Skin of body (tissue), 2 donors: ENCODE measurements around the gene ZBTB38. TPM values are rescaled to one million over a fixed set of nuclear protein-coding genes. Genes with fewer than 3 reads are reported as not detected.

Source experiments
- DNase-seq: peaks from one replicate; lab custom pipeline; 2025; lab: John Stamatoyannopoulos, UW
- total RNA-seq: library from RNA; depleted of rRNA; stranded (reverse); fragments of >200 nt; gene quantifications from one replicate; pipeline ENCODE4 v1.2.3, GENCODE V29; 2014

ZBTB38 gene
- total RNA-seq, 1 donor from 2014 or later, result 58.9 TPM

DNA sequence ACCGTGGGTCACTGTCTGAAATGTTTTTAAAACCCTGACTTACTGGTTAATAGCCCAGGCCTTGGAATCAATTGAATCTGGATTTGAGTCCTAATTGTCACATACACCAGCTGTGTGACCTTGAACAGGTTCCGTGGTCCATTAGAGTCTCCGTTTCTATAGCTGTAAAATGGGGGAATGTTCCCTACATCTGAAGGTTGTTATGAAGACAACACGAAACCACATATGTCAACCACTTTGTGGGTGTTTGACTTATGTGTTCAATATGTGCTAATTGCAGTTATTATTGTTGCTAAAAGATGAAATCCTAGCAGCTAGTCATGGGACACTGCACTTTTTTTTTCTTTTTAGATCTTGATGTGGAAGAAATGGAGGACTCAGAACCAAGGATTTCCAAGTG is 35.3 kb downstream of the ZBTB38 start:
- peak; percentile 54 for DNase-seq

DNA sequence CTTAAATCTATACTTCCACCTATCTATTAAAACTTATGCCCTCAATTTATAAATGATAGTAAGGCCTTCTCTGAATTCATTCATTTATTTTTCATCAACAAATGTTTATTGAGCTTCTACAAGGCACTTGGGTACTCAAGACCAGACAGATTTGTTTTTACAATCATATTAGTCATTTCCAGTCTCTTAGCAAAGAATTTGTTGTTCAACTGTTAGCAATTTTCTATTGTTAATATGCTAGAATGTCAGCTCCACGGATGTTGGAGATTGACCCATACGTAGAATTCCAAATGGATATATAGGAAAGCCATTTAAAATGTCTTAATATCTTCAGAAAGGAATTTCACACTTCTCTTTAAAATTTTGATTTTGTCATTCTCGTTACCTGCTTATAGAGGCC is 36.7 kb downstream of the ZBTB38 start:
- no peak for DNase-seq

DNA sequence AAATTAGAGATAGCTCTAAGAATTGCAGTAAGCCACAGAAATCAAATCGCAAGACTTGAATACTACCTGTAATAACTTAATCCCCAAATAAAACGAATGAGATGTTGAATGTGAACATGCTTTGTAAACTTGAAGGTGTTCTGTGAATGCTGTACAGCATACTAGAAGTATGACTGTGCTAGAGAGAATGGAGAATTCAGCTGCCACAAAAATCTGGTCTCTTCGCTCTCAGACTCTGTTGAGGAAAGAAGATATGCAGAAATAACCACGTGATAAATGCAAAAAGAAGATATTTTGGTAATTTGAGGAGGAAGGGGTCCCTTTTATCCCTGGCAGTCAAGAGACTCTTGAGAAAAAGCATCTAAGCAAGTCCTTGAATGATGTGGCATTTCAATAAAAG is 37.3 kb downstream of the ZBTB38 start:
- no peak for DNase-seq

DNA sequence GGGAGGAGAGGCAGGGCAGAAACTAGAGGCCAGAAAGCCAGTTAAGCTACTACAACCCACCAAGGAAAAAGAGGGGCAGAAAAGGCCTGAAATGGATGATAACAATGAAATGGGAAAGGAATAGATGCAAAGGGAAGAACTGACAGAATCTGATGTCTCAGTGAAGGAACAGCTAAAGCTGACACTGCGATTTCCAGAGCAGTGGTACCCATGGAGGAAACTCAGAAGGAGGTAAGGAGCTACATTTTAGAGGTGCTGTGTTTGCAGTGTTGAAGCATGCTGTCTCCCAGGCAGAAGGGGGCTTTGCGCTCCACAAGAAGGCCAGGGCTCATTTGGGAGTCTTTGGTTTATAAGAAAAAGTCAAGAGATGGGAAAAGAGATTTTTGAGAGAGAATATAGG is 38.0 kb downstream of the ZBTB38 start:
- DNase-seq, result no peak

DNA sequence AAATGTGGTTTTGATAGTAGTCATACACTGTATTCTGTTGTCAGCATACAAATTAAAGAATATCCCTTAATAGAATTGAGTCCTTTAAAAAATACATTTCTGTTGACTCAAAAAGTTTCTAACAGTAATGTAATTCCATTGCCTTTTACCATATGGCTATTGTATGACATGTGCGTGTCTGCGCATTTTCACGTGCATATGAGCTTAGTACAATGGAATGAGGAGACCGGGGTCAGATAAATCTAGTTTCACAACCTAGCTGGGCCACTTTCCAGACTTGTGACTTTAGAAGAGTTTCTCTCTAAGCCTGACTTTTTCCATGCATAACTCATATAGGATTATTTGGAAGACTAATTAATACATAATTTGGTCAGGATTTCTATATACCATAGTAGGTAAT is 38.7 kb downstream of the ZBTB38 start:
- DNase-seq, result peak; percentile 90

DNA sequence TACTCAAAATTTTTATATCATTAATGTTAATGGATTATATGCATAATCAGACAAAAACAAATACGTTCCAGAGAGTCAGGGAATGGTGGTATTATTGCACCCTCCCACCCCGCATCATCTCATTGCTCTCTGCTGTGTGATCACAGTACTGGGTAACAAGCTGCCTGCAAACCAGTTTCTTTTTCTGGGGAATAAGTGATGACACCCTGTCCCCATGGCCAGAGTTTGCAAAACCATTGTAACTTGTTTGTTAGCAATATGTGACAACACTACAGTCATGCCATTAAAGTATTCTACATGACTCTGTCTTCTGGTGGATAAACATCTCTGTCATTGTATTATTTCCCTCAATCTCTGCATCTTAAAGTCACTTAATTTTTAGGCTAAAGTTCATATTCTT is 39.5 kb downstream of the ZBTB38 start:
- DNase-seq, result no peak

DNA sequence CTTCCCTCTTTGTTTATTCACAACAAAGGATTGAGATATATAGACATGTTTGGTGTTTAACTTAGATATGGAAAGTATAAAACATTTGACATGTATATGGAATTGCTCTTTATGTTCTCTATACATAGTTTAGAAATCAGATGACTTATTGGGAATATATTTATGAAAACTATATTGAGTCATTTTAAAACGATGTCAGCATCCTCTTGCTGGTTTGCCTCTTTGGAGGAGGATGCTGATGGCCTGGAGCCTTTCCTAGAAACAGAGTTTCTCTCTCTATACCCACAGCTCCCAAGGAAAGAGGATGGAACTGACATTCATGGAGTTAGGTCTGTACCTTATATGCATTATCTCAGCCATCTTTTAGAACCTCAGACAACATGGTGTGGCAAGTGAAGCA is 40.3 kb downstream of the ZBTB38 start:
- no peak for DNase-seq

DNA sequence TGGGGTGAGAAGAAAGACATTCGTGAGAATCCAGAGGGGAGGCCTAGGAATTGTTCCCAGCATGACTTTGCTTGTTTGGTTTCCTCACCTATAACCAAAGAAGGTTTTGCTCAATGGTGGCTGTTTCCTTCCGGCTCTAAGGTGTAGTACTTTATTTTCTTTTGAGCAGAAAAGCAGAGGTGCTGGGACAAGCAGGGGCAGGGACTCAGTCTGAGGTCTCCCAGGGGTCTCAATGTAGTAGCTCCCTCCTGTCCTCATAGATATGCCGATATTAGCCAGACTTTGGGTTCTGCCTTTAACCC is 41.6 kb downstream of the ZBTB38 start:
- DNase-seq, result no peak

DNA sequence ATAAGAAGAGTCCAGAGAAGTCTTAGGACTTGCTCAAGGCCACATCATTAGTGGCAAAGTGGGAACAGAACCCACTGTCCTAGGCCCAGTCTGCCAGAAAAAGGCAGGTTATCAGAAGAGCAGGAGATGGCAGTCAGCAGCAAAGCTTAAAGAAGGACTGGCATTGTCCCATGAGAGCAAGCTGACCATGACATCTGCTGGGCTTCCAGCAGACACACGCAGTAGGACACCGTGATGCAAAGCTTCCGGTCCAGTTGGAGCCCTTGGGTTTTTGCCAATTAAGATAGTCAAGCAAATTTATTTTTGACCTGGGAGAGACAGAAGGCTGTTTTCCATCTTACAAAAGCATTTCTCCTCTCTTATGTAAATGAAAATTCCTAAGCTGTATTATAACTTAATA is 42.1 kb downstream of the ZBTB38 start:
- peak; percentile 18 for DNase-seq

DNA sequence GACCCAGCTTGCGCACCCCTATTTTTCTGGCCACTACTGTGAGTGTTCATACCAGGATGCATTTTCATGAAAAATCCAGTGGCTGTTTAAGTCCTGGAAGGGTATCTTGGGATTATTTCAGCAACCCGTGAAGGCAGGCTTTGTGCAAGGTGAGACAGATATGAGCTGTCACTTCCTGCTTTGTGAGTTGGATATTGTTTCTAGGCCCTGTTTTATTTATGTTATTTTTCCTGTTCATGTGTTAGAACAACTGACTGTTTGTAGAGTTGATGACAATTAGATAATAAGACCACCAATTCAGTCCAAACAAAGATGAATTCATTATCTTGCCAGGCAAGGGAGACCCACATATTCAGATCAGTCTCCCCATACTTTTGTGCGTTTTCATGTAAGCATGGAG is 42.5 kb downstream of the ZBTB38 start:
- DNase-seq, result no peak

DNA sequence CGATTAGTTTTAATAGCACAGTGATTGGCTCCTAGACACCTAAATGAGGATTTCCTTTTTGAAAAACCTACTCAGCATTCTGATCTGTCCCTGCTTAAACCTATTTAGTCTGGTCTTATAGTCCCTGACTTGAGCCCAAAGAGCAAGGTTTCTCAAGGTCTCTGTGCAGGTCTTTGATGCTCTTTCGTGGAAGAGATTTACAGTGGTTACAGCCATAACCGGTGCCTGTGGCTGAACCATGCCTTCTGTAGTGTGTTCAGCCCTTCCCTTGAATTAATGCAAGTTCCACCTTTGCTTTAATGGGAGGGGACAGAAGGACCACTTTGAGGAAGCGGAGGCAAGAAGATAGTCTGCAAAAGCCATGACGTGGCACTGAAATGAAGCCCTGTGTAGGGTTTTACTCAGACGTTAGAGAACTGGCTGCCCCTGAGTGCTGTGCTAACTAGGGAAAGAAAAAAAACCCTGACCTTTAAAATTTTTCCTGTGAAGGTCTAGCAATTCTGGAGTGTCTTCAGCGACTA is 43.0 kb downstream of the ZBTB38 start:
- peak; percentile 21 for DNase-seq

DNA sequence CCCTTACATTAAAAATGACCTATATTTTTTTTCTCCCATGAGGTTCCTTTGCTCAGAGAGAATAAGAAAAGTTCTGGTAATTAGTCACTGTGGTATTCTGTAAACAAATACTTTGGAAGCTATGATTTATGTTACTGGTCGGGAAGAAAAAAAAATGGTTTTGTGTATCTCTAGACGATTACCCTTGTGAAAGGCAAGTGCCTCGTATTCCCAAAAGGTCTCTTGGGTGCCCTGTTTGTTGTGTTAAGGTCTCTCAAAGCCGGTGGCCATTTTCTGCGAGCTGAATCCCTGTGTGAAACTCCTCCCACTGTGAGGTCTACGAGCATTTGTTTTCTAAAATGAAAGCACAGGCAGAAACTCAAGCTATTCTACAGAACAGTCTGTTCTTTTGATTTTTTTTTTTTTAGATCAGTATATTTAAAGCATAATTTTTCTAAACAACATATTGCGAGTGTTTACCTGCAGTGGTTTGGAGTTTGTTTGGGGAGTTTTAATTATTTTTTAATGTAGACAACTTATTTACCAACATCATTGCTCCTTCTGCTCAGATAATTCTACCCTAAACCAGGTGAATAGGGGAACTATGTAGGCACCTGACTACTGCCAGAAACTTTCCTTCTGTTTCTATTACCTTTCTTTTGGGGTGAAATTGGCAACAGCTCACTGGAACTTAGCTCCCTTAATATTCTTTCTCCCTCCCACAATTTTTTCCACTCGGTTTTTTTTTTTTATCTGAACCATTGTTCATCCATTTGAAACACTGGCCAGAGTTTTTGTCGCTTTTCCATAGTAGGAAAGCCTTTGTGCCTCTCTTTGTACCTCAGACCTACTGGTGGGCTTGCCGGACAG is 44.0 kb downstream of the ZBTB38 start:
- DNase-seq, result peak; percentile 71

DNA sequence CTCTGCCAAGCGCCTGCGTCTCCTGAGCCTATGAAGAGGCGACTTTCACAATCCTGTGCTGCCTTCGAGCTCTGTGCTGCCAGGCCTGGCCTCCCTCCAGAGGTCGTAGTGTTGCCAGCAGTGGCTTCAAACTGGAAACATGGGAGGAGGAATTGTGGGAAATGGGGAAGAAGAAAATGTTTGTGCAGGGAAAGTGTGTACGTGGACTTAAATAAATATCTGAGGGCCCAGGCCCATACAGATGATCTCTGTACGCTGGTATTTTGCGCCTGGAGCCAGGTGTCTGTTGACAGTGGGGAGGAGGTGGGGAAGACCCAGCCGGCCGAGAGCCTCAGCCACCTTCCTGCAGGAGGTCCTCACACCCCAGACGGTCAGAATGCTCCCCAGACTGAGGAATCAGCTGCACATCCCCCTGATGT is 44.6 kb downstream of the ZBTB38 start:
- DNase-seq, result no peak

DNA sequence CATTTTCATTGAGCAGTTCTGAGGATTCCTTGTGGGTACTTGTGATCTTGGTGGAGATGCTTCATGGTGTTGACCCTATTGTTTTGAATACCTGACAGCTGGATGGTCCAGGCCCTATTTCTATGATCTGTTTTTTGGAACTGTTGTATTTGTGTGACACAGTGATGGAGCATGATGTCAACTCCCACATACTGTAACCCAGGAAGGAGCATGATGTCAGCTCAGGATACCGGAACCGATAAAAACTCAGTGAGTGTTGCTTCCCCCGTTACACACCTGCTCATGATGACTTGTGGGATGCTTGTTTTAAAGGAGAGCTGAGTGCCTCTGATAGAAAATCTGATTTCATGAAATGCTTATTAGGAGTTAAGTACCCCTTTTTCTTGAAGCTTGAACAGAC is 45.1 kb downstream of the ZBTB38 start:
- DNase-seq, result no peak

DNA sequence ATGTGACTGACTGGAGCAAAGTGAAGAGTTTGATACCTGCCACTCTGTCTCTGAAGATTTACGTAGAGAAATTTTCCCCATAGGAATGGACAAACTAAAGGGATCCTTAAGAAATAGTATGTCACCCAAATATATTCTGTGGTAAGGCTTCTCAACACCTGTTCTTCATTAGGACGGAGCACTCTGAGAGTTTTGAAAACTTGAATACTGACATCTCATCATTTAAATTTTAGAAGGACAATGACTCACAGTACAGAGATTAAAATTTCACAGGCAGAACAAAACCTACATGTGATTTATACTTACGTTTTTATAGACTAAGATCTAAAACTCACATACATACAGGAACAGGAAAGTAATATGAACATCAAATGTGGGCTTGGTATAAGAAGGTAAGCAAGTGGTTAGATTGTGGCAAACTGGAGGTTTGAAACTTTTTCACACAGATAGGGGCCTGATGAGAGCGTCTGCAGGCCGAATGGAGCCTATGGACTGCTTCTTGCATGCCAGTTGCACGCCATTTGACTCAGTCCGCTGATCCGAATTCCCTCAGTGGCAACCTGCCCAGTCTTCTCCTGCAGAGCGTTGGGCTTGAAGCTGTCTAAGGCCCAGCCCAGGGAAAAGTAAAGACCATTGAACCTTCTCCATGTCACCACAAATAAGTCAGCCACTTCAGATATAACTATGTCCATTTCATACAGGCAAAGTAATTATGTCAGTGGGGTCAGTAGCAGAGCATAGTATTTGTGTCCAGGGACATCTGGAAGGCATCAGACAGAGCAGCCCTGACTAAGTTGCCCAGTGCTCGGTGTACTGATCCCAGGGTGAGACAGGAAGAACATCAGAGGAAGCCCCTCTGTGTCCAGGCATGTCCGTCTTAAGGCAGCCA is 45.7 kb downstream of the ZBTB38 start:
- DNase-seq, result no peak

DNA sequence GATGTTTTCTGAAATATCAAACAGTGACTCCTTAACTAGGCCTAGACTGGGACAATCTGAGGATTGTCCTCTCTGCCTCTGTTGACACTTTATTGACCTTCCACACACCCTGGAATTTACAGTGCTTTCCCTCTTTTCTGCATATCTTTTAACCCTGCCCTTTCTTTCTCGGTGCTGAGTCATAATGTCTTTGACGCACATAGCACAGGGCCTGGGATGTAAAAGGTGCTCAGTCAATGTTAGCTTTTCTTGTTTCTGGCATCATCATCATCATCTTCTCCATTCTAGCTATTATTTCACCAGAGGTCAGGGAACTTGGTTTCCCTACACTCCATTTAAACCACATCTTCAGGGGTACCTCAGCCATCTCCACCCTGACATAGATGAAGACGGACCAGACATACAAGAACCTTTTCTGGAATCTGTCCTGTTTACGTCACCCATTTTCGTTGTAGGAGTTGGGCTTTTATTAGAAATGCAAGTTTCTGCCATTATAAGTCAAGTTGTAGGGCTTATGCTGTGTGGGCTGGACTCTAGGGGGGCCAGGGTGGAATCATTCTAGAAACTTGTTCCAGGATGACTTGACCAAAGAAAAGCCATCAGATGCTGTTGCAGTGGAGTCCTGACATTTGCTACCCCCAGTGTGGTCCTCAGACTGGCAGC is 46.6 kb downstream of the ZBTB38 start:
- DNase-seq, result no peak

DNA sequence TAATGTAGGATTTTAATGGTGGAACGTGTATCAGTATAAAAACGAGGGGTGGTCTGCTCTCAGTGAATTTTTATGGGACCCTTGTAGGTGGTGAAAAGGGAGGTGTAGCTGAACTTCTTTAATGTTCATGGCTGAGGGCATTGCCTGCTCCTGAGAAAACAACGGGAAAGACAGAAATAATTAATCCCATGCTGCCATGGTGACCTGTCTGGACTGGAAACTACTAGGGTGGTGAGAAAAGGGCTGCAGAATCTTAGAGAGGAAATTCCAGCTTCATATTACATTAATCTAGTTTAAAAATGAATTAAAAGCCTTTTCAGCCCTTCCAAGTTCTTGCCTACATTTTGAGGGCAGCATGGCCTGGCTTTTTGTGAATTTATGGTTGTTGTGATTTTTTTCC is 47.6 kb downstream of the ZBTB38 start:
- no peak for DNase-seq

Other genes with a start within 250 kb of the ZBTB38 start
- gene PXYLP1, start 136.7 kb upstream of the ZBTB38 start, total RNA-seq, result 24.2 TPM
- gene RASA2, start 118.5 kb downstream of the ZBTB38 start, total RNA-seq, result 23.3 TPM